Measurements from ENCODE around the gene TNIK.

The TNIK gene

GRCh38 chr3:171068658-171069057 is 391.5 kb downstream of the TNIK start:
- DNase-seq (ENCODE audit: low spot score), result no peak

- no peak for DNase-seq (ENCODE audit: low spot score)
These were observed 394.0 kb downstream of the TNIK start for GRCh38 chr3:171066206-171066605.

- no peak for DNase-seq (ENCODE audit: low spot score)
These were observed 394.5 kb downstream of the TNIK start for GRCh38 chr3:171065732-171066131.

- DNase-seq (ENCODE audit: low spot score), result no peak
These were observed 395.7 kb downstream of the TNIK start for GRCh38 chr3:171064461-171064860.

- DNase-seq (ENCODE audit: low spot score), result no peak
These were observed 398.5 kb downstream of the TNIK start for GRCh38 chr3:171061749-171062148.

- no peak for DNase-seq (ENCODE audit: low spot score)
These were observed 400.2 kb downstream of the TNIK start for GRCh38 chr3:171059978-171060377.

- no peak for DNase-seq (ENCODE audit: low spot score)
These were observed 401.2 kb downstream of the TNIK start for GRCh38 chr3:171058873-171059603.

GRCh38 chr3:171058058-171058457 is 402.1 kb downstream of the TNIK start:
- no peak for DNase-seq (ENCODE audit: low spot score)

- no peak for DNase-seq (ENCODE audit: low spot score)
These were observed 403.1 kb downstream of the TNIK start for GRCh38 chr3:171057072-171057471.

- DNase-seq (ENCODE audit: low spot score), result no peak
These were observed 403.7 kb downstream of the TNIK start for GRCh38 chr3:171056528-171056927.

- no peak for DNase-seq (ENCODE audit: low spot score)
These were observed 404.6 kb downstream of the TNIK start for GRCh38 chr3:171055336-171056178.

- no peak for DNase-seq (ENCODE audit: low spot score)
These were observed 405.3 kb downstream of the TNIK start for GRCh38 chr3:171054921-171055320.

- no peak for DNase-seq (ENCODE audit: low spot score)
These were observed 406.0 kb downstream of the TNIK start for GRCh38 chr3:171054231-171054630.

GRCh38 chr3:171049861-171050444 is 410.3 kb downstream of the TNIK start:
- peak; percentile 36 for DNase-seq (ENCODE audit: low spot score)

- no peak for DNase-seq (ENCODE audit: low spot score)
These were observed 413.4 kb downstream of the TNIK start for GRCh38 chr3:171046760-171047159.

GRCh38 chr3:171044835-171045793 is 415.1 kb downstream of the TNIK start:
- no peak for DNase-seq (ENCODE audit: low spot score)

GRCh38 chr3:171044384-171044783 is 415.8 kb downstream of the TNIK start:
- no peak for DNase-seq (ENCODE audit: low spot score)

- no peak for DNase-seq (ENCODE audit: low spot score)
These were observed 420.5 kb downstream of the TNIK start for GRCh38 chr3:171039674-171040073.

GRCh38 chr3:171038342-171038741 is 421.9 kb downstream of the TNIK start:
- no peak for DNase-seq (ENCODE audit: low spot score)

GRCh38 chr3:171028779-171029232 is 431.4 kb downstream of the TNIK start:
- no peak for DNase-seq (ENCODE audit: low spot score)

- peak; percentile 15 for DNase-seq (ENCODE audit: low spot score)
These were observed 432.0 kb downstream of the TNIK start for GRCh38 chr3:171028025-171028778.
